Measurements from ENCODE around the gene PODNL1.

GRCh38 chr19:13954185-13954584 is 16.0 kb upstream of the PODNL1 start:
- TF ChIP-seq EP300 (IDR thresholded peaks at IDR 0.05): no peak
- no peak for TF ChIP-seq CTCF (IDR thresholded peaks at IDR 0.05)
- no peak for TF ChIP-seq POLR2A (IDR thresholded peaks at IDR 0.05)
- TF ChIP-seq POLR2AphosphoS5 (IDR thresholded peaks at IDR 0.05): no peak
